ENCODE measurements around the gene MAN2A1. TPM values are rescaled to one million over a fixed set of nuclear protein-coding genes. Genes with fewer than 3 reads are reported as not detected.

The MAN2A1 gene
- total and polyA plus RNA-seq, 2 experiments from 2014 or later, result 32.5 to 129 TPM

DNA sequence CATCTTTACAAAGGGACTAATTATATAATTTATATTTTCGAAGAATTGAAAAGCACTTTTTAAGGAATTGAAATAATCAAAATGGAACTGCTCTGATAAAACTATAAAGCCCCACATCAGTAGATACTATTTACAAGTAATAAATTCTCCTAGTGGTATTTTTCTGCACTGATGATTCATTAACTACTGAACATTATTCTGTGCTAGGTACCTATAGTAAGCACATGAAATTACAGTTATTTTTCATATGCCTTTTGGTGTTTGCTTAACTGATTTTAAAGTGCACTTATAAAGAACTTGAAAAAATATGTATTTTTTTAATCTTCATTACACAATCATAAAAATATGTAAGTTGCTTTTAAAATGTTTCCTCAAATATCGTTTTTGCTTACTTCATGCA, 123.0 kb downstream of the MAN2A1 start (continued):
- TF ChIP-seq, protein P1, sequence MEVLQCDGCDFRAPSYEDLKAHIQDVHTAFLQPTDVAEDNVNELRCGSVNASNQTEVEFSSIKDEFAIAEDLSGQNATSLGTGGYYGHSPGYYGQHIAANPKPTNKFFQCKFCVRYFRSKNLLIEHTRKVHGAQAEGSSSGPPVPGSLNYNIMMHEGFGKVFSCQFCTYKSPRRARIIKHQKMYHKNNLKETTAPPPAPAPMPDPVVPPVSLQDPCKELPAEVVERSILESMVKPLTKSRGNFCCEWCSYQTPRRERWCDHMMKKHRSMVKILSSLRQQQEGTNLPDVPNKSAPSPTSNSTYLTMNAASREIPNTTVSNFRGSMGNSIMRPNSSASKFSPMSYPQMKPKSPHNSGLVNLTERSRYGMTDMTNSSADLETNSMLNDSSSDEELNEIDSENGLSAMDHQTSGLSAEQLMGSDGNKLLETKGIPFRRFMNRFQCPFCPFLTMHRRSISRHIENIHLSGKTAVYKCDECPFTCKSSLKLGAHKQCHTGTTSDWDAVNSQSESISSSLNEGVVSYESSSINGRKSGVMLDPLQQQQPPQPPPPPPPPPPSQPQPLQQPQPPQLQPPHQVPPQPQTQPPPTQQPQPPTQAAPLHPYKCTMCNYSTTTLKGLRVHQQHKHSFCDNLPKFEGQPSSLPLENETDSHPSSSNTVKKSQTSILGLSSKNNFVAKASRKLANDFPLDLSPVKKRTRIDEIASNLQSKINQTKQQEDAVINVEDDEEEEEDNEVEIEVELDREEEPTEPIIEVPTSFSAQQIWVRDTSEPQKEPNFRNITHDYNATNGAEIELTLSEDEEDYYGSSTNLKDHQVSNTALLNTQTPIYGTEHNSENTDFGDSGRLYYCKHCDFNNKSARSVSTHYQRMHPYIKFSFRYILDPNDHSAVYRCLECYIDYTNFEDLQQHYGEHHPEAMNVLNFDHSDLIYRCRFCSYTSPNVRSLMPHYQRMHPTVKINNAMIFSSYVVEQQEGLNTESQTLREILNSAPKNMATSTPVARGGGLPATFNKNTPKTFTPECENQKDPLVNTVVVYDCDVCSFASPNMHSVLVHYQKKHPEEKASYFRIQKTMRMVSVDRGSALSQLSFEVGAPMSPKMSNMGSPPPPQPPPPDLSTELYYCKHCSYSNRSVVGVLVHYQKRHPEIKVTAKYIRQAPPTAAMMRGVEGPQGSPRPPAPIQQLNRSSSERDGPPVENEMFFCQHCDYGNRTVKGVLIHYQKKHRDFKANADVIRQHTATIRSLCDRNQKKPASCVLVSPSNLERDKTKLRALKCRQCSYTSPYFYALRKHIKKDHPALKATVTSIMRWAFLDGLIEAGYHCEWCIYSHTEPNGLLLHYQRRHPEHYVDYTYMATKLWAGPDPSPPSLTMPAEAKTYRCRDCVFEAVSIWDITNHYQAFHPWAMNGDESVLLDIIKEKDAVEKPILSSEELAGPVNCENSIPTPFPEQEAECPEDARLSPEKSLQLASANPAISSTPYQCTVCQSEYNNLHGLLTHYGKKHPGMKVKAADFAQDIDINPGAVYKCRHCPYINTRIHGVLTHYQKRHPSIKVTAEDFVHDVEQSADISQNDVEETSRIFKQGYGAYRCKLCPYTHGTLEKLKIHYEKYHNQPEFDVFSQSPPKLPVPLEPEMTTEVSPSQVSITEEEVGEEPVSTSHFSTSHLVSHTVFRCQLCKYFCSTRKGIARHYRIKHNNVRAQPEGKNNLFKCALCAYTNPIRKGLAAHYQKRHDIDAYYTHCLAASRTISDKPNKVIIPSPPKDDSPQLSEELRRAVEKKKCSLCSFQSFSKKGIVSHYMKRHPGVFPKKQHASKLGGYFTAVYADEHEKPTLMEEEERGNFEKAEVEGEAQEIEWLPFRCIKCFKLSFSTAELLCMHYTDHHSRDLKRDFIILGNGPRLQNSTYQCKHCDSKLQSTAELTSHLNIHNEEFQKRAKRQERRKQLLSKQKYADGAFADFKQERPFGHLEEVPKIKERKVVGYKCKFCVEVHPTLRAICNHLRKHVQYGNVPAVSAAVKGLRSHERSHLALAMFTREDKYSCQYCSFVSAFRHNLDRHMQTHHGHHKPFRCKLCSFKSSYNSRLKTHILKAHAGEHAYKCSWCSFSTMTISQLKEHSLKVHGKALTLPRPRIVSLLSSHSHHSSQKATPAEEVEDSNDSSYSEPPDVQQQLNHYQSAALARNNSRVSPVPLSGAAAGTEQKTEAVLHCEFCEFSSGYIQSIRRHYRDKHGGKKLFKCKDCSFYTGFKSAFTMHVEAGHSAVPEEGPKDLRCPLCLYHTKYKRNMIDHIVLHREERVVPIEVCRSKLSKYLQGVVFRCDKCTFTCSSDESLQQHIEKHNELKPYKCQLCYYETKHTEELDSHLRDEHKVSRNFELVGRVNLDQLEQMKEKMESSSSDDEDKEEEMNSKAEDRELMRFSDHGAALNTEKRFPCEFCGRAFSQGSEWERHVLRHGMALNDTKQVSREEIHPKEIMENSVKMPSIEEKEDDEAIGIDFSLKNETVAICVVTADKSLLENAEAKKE (CRISPR knock-in tag; IDR thresholded peaks at IDR 0.05), result no peak
- no peak for TF ChIP-seq CREB1 (CRISPR knock-in tag; IDR thresholded peaks at IDR 0.05; ENCODE audit: low read depth)
- TF ChIP-seq, protein P2, sequence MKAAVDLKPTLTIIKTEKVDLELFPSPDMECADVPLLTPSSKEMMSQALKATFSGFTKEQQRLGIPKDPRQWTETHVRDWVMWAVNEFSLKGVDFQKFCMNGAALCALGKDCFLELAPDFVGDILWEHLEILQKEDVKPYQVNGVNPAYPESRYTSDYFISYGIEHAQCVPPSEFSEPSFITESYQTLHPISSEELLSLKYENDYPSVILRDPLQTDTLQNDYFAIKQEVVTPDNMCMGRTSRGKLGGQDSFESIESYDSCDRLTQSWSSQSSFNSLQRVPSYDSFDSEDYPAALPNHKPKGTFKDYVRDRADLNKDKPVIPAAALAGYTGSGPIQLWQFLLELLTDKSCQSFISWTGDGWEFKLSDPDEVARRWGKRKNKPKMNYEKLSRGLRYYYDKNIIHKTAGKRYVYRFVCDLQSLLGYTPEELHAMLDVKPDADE (IDR thresholded peaks at IDR 0.05), result no peak

DNA sequence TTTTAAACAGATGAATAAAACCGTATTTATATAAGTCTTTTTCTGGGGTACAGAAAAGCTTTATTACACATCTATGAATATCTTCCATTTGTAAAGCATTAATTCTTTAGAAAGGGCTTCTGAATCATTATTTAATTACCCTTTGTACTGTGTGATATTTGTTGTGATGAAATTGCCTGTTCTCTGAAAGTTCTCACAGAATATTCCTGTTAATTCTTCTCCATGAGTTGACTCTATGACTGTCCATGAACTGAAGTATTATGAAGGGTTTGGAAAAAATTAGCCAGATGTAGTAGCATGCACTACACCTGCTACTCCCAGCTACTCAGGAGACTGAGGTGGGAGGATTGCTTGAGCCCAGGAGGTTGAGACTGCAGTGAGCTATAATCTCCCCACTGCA, 127.0 kb downstream of the MAN2A1 start:
- Mint-ChIP-seq H3K4me3 (no peak overlapping the region), H3K36me3 (ENCODE audit: low read depth) (peaks cover 27% of the 10 kb centered on the region), H3K27me3 (ENCODE audit: insufficient read depth, low read depth, poor library complexity) (no peaks in the 10 kb centered on the region), H3K4me1 (peaks cover 4% of the 10 kb centered on the region; the same call in 2 of the 3 replicates), H3K27ac (no peak overlapping the region), H3K9me3 (no peaks in the 10 kb centered on the region)
- Histone ChIP-seq H3K4me3 (no peak overlapping the region), H4K20me1 (replicated peaks; ENCODE audit: insufficient read depth) (no peaks in the 10 kb centered on the region), H3K27ac (ENCODE audit: low read depth) (no peak overlapping the region), H3K27me3 (ENCODE audit: insufficient read depth) (no peaks in the 10 kb centered on the region), H3K36me3 (ENCODE audit: insufficient read depth) (no peaks in the 10 kb centered on the region), H3F3A (replicated peaks; ENCODE audit: low read depth) (no peaks in the 10 kb centered on the region), H3K79me2 (replicated peaks; ENCODE audit: insufficient read depth) (no peaks in the 10 kb centered on the region), H3K9me2 (ENCODE audit: insufficient read depth) (no peaks in the 10 kb centered on the region), H2AFZ (no peak overlapping the region), H3K4me1 (ENCODE audit: insufficient read depth) (no peaks in the 10 kb centered on the region), H3K4me2 (no peak overlapping the region)
- no peak for DNase-seq (ENCODE audit: low spot score)
- no peak for ATAC-seq
- TF ChIP-seq CREB1 (CRISPR knock-in tag; IDR thresholded peaks at IDR 0.05; ENCODE audit: low read depth) (no peak), NANOG (IDR thresholded peaks at IDR 0.05; ENCODE audit: borderline replicate concordance) (no peak), EZH2 (IDR thresholded peaks at IDR 0.05; ENCODE audit: low read depth, unreplicated experiment) (no peak), STAT1 (IDR thresholded peaks at IDR 0.05; ENCODE audit: unreplicated experiment) (no peak), ZNF331 (CRISPR knock-in tag; IDR thresholded peaks at IDR 0.05; ENCODE audit: low read depth) (no peak), POLR2AphosphoS5 (IDR thresholded peaks at IDR 0.05; ENCODE audit: low read depth) (no peak), JUNB (IDR thresholded peaks at IDR 0.05; ENCODE audit: unreplicated experiment) (no peak)
- TF ChIP-seq, protein P3, sequence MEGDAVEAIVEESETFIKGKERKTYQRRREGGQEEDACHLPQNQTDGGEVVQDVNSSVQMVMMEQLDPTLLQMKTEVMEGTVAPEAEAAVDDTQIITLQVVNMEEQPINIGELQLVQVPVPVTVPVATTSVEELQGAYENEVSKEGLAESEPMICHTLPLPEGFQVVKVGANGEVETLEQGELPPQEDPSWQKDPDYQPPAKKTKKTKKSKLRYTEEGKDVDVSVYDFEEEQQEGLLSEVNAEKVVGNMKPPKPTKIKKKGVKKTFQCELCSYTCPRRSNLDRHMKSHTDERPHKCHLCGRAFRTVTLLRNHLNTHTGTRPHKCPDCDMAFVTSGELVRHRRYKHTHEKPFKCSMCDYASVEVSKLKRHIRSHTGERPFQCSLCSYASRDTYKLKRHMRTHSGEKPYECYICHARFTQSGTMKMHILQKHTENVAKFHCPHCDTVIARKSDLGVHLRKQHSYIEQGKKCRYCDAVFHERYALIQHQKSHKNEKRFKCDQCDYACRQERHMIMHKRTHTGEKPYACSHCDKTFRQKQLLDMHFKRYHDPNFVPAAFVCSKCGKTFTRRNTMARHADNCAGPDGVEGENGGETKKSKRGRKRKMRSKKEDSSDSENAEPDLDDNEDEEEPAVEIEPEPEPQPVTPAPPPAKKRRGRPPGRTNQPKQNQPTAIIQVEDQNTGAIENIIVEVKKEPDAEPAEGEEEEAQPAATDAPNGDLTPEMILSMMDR (conservative IDR thresholded peaks at IDR 0.05; ENCODE audit: low read depth in 2 of 2), result no peak
- TF ChIP-seq, protein P2 (IDR thresholded peaks at IDR 0.05), result no peak
